ENCODE results near the gene ADGRA1. TPM values are rescaled to one million over a fixed set of nuclear protein-coding genes. Genes with fewer than 3 reads are reported as not detected.

ADGRA1 gene
- total RNA-seq, 1 donor from 2014 or later, result not detected

- H3K27me3 ChIP-seq, result peaks cover 62% of the 10 kb centered on the region
- DNase-seq, result no peak
These were observed 3.2 kb upstream of the ADGRA1 start for GRCh38 chr10:133084491-133084890.

GRCh38 chr10:133085251-133086125 lies 2.2 kb upstream of the ADGRA1 start:
- H3K27ac ChIP-seq, result no peak overlapping the region
- no peaks in the 10 kb centered on the region for H3K36me3 ChIP-seq
- no peaks in the 10 kb centered on the region for H3K9me3 ChIP-seq
- peaks cover 71% of the 10 kb centered on the region for H3K27me3 ChIP-seq
- no peak overlapping the region for H3K4me3 ChIP-seq
- ATAC-seq (no peak), DNase-seq (no peak)
- H3K4me1 ChIP-seq, result no peaks in the 10 kb centered on the region
- intact Hi-C loops (cut with DNase I), result no loop called here
- TF ChIP-seq, protein P1, sequence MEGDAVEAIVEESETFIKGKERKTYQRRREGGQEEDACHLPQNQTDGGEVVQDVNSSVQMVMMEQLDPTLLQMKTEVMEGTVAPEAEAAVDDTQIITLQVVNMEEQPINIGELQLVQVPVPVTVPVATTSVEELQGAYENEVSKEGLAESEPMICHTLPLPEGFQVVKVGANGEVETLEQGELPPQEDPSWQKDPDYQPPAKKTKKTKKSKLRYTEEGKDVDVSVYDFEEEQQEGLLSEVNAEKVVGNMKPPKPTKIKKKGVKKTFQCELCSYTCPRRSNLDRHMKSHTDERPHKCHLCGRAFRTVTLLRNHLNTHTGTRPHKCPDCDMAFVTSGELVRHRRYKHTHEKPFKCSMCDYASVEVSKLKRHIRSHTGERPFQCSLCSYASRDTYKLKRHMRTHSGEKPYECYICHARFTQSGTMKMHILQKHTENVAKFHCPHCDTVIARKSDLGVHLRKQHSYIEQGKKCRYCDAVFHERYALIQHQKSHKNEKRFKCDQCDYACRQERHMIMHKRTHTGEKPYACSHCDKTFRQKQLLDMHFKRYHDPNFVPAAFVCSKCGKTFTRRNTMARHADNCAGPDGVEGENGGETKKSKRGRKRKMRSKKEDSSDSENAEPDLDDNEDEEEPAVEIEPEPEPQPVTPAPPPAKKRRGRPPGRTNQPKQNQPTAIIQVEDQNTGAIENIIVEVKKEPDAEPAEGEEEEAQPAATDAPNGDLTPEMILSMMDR (IDR thresholded peaks at IDR 0.05), result no peak

More at GRCh38 chr10:133084491-133084890, 3.2 kb upstream of the ADGRA1 start:
- Histone ChIP-seq H3K27ac (no peak overlapping the region), H3K4me1 (no peaks in the 10 kb centered on the region), H3K4me3 (no peak overlapping the region), H3K9me3 (no peaks in the 10 kb centered on the region), H3K36me3 (no peaks in the 10 kb centered on the region)
- intact Hi-C loops (cut with DNase I), result no loop called here
- TF ChIP-seq, protein P1 (IDR thresholded peaks at IDR 0.05), result no peak
- ATAC-seq, result no peak

DNA sequence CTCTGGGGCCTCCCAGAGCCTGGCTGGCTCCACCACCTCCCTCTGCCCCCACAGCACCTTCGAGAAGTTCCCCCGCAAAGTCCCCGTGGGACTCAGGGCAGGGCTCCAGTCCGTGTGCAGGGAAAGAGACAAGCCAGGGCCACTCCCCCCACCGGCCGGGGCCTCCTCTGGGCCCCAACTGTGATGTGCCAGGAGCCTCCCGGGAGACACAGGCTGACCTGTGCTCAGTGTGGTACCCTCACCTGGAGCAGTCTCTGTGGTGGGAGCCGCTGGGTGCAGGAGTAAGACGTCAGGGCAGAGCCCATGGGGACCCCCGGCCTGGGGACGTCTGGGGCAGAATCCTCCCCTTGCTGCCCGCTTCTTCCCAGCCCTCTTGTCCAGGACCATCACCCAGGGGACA lies 1.5 kb upstream of the ADGRA1 start:
- ATAC-seq (no peak), DNase-seq (no peak)
- no peak overlapping the region for H3K27ac ChIP-seq
- H3K4me1 ChIP-seq, result no peaks in the 10 kb centered on the region
- TF ChIP-seq, protein P1 (IDR thresholded peaks at IDR 0.05), result no peak
- no peaks in the 10 kb centered on the region for H3K9me3 ChIP-seq
- peaks cover 74% of the 10 kb centered on the region for H3K27me3 ChIP-seq
- no peak overlapping the region for H3K4me3 ChIP-seq
- no peaks in the 10 kb centered on the region for H3K36me3 ChIP-seq
- intact Hi-C loops (cut with DNase I), result no loop called here

GRCh38 chr10:133087045-133087678 lies 562 bp upstream of the ADGRA1 start:
- Histone ChIP-seq H3K27ac (no peak overlapping the region), H3K27me3 (peaks cover 73% of the 10 kb centered on the region), H3K36me3 (no peaks in the 10 kb centered on the region), H3K4me1 (no peaks in the 10 kb centered on the region), H3K9me3 (no peaks in the 10 kb centered on the region), H3K4me3 (no peak overlapping the region)
- no peak for DNase-seq
- ATAC-seq, result no peak
- intact Hi-C loops (cut with DNase I), result no loop called here
- TF ChIP-seq, protein P1 (IDR thresholded peaks at IDR 0.05), result no peak

DNA sequence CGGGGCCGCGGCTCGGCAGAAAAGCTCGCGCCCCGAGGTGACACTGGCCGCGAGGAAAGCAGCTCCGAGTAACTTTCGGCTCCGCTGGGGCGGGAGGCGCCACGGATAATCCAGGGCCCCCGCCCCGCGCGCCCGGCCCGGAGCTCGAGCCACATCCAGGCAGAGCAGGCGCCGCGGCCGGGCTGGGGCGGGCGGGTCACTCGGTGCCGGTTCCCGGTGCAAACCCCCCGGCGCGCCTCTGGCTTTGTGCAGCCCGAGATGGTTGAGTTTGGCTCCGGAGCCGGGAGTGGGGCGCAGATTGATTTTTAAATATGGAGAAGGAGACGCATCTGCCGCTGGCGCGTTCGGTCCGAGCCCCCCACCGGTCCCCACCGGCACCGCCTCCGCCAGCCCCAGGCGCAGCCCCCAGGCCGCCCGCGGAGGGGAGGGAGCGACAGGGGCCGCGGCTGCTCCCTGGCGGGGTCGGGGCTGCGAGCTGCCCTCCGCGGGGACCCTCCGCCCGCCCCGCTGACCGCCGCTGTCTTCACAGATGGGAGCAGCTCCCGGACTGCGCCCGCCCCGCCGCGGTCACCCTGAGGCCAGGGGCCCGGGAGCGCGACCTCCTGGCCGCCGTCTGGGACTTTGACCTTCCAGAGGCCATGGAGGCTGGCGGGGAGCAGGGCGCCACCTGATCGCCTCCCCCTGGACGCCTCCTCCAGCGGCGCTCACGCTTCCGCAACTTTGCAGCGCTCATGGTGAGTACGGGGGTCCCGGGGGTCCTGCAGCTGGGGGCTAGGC lies 643 bp downstream of the ADGRA1 start:
- no peak overlapping the region for H3K4me3 ChIP-seq

More for the DNA sequence above, 643 bp downstream of the ADGRA1 start:
- H3K36me3 ChIP-seq, result no peaks in the 10 kb centered on the region
- H3K9me3 ChIP-seq, result no peaks in the 10 kb centered on the region
- intact Hi-C loops (cut with DNase I), result no loop called here
- DNase-seq, result no peak
- no peaks in the 10 kb centered on the region for H3K4me1 ChIP-seq
- H3K27ac ChIP-seq, result no peak overlapping the region
- no peak for ATAC-seq
- TF ChIP-seq, protein P1 (IDR thresholded peaks at IDR 0.05), result no peak
- peaks cover 69% of the 10 kb centered on the region for H3K27me3 ChIP-seq

Measured in upper lobe of right lung (tissue), 1 donor.